HG03135 (cell line): ENCODE data around the gene KCNK7.

Experiments
- ATAC-seq: cut with Tn5 transposase; IDR thresholded peaks from one replicate; pipeline ENCODE4 v1.9.1; 2021; ENCODE audit warnings: mild to moderate bottlenecking, moderate library complexity; ENCODE audit not compliant: unreplicated experiment

KCNK7 gene

DNA sequence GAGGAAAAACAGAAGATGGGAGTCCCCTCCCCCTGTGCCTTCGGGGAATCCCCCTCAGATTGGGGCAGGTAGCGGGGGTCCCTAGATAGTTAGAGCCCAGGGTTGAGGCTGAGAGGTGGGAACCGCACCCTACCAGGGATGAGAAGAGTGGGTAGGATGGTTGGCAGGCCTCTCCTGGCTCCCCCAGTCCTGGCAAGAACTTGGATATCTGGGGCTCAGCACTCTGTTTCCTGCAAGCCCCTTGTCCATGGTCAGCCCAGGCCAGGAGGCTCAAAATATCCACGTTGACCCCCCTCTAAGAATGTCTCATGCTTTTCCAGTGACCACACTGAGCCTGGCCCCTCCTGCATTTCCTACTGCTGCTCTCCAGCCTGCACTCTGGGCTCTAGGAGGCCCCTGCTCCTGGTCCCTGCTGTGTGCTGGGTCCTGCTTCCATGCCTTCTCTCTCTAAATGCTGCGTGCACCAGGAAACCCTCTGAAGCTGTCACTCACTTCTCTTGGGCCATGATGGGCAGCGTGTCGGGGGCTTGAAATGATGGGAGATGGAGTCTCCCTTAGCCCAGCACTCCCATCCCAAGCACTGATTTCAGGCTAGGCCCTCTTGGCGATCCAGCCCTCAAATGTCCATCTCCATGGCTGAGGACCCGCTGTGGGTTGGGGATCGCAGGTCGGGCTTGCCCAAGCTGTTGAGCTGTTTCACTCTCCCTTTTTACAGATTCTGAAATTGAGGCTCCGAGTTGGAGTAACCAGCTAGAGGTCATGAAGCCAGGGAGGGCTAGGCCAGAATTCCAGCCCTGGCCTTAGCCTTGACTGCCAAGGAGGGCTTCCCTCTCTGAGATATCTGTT is 16.4 kb upstream of the KCNK7 start:
- ATAC-seq = no peak

- no peak for ATAC-seq
Measured at GRCh38 chr11:65611028-65611757, 15.6 kb upstream of the KCNK7 start.

- no peak for ATAC-seq
Measured at GRCh38 chr11:65610404-65610803, 14.8 kb upstream of the KCNK7 start.

DNA sequence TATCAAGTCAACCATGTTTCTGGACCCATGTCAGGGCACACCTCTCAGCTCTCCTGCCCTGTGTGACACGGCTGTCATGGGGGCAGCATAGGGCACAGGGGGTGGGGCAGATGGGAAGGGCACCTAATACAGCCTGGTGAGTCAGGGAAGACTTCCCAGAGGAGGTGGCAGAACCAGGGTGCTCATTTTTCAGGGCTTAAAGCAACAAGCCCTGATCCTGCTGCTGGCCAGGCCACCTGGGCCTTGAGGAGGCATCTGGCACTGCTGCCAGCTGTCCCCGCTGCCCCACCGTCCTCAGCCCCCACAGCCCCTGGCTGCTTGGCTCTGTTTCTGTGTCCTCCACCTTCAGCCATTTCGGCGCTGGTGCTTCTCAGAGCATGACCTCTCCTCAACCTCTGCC is 14.1 kb upstream of the KCNK7 start:
- no peak for ATAC-seq

GRCh38 chr11:65609229-65609628 is 13.6 kb upstream of the KCNK7 start:
- ATAC-seq = no peak

DNA sequence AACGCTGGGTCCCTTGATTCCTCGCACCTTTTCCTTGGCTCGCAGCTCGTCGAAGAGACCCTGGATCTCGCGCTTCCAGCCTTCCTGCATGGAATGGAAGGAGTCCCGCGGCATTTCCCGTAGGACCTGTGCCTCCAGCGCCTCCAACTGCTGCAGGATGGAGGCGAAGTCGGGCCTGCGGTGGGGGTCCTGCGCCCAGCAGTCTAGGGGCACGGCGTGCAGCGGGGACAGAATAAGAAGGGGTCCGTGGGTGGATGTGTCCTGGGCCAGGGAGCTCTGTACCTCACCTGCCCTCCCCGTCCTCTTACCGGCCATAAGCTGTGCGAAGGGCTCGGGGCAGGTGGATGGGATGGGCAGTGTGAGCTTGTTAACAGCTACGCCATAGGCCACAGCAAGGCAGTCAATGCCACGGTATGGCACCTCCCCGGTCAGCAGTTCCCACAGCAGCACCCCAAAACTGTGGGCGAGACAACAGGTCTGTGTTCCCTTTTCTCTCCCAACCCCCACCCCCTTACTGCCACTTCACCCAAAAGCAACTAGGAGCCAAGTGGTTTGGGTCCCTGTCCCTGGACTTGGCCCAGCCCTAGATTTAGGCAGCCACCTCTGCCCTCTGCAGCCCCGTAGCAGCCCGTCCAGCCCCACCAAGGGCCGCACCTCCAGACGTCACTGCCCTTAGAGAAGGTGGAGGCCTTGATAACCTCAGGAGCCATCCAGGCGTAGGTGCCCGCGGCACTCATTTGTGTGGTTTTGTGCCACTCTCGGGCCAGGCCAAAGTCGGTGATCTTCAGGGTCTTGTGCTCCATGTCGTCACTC is 12.2 kb upstream of the KCNK7 start:
- ATAC-seq = no peak

- no peak for ATAC-seq
Measured at GRCh38 chr11:65606876-65607613, 11.4 kb upstream of the KCNK7 start.

GRCh38 chr11:65604258-65604657 is 8.7 kb upstream of the KCNK7 start:
- ATAC-seq = no peak

DNA sequence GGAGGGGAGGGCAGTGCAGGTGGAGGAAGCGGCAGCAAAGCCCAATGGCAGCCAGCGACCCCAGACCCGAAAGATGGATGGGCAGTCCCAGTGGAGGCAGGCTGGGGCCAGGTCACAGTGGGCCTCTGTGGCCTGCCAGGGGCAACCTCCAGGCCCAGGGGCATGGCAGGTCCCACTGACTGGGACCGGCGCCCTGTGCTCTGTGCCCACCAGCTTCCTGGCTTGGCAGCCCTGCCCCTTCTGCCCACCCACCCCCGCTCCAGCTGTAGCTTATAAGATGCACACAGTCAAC is 4.3 kb upstream of the KCNK7 start:
- no peak for ATAC-seq

DNA sequence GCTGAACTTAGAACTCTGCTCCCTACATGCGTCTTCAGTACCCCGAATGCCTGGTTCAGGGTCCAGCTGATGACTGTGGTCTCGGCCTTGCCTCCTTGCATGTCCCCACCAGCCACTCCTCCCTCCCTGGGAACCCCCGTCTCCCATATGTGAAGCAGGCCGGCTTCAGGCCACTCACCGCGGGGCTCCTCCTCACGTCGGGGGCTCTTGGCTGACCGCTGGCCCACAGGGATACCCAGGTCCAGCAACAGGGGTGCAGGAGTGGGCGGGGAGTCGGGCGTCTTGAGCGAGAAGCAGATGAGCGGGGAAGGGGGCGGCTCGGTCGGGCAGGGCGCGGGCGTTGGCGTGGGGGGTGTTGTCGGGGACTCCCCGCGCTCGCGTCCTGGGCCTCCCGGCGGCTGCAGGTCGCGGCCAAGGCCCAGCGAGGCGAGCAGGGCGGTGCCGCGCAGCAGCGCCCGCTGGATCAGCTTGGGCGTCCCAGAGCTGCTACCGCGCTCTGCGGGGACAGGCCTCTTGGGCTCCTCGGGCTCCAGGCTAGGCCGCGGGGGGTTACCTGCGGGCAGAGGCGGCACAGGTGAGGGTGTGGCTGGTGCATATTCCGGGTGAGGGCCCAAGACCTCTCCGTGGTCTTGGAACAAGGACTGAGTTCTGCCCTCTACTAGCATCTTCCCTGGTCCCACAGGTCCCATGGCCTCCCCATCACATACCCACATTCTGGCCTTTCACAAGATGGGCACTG is 3.8 kb upstream of the KCNK7 start:
- no peak for ATAC-seq

GRCh38 chr11:65598258-65598699 is 2.7 kb upstream of the KCNK7 start:
- ATAC-seq = no peak

DNA sequence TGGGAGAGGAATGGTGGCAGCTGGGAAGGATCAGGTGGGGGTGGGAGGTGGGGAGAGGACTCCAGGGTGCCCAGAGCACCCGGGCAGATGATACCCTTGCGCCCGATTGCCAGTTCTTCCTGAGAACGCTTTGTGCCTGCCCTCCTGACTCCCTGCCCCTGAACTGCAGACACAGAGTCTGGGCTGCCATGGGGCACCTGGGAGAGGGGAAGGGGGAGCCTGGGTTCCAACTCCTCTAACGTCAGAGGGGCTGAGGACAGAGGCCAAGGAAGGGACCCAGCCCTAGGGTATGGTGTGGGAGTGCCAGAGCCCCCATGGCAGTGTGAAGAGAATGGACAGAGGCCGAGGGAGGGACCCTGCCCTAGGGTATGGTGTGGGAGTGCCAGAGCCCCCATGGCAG is 920 bp upstream of the KCNK7 start:
- no peak for ATAC-seq

GRCh38 chr11:65595131-65595530 is 469 bp downstream of the KCNK7 start:
- ATAC-seq = no peak

DNA sequence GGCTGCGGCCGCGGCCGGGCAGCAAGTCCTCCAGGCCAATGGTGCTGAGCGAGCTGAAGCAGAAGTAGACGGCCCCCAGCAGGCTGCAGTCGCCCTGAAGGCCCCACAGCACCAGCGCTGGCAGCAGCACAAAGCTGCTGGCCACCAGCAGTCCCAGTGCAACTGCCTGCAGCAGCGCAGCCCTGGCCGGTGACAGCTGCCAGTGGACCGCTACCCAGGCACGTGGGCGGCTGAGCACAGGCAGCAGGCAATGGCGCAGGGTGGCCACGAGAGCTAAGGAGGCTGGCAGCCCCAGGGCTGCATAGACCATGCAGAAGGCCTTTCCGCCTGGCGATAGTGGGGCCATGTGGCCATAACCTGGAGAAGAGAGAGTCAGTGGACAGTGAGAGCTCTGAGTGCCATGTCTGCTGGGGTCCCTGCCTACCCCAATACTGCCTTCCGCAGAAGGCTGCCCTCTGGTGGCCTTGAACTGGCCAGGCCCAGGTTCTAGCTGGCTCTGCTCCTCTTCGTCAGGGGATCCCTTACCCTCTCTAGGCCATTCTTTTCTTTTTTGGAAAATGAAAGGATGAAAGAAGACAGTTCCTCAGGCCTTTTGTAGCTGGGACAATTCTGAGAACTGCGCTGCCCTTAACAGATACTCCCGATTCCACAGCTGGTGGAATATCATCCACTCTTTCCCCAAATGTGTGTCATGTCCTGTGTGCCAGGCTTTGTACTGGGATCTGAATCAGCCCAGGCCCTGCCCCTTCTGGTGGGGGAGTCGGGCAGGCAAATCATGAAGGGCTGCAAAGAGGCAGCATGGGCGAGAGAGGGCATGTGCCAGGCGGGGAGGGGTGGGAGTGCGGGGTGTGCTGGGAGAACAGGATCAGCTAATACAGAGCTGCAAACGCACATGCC is 1.8 kb downstream of the KCNK7 start:
- no peak for ATAC-seq

DNA sequence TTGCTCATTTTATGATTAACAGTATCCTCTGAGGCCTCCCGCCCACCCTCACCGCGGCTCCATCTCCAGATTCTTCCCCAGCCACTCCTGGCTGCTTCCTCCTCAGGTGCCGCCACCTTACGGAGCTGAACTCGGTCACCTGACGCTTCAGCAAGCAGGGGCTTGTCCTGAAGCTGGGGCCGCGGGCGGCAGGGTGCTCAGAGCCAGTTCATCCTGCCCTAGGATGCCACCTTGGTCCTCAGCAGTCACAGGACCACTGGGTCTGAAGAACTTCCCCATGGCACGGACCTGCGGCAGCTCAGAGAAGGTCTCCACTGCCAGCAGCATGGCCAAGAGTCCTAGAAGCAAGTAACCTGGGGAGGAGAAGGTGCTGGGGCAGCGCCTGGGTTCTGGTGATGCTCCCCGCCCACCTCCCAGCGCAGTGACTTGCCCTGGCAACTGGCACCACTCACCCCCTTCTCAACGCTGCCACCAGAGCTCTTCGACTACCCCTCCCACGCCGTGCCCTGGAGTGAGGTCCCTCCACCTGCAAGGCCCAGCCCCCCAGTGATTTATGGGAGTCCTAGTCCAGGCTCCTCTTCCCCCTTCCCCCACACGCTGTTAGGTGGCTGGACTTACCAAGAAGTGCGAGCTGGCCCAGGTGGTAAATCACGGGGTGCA is 2.6 kb downstream of the KCNK7 start:
- ATAC-seq = no peak

- ATAC-seq = no peak
Measured at GRCh38 chr11:65591939-65592857, 3.4 kb downstream of the KCNK7 start.

DNA sequence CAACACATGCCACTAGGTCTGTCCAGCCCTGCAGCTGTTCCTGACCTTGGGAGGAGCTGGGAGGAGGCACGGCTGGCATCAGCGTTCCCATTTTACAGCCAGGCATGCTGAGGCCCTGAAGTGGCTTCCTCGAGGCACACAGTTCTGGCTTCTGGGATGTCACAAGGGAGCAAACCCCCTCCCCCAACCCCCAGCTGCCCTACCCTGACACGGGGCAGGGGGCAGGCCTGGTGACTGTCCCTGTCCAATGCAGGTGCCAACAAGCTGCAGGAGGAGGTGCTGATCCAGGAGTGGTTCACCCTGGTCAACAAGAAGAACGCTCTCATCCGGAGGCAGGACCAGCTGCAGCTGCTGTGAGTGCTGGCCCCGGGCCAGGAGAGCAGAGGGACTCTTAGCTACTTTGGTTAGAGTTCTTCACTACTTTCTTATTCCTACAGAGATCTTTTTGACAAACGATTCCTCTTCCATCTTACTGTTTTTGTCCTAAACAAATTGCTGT is 5.3 kb downstream of the KCNK7 start:
- ATAC-seq = no peak
